HepG2 (cell line): ENCODE results near the gene PLA2G4C. TPM values are rescaled to one million over a fixed set of nuclear protein-coding genes. Genes with fewer than 3 reads are reported as not detected.

Source experiments
- ATAC-seq: fragments of 200-7000 bp; cut with Tn5 transposase; 3 replicates; pipeline ENCODE4 v1.9.1; 2020; ENCODE audit warnings: mild to moderate bottlenecking, moderate library complexity
- BruUV-seq: library from RNA; stranded (reverse); fragments of 400-500 nt; replicated peaks from 2 replicates; lab custom pipeline; 2021; lab: Mats Ljungman, UMichigan
- CTCF ChIA-PET: fragments of 300-600 bp; formaldehyde crosslinking; extraction: SDS; loops from one replicate; lab custom pipeline; 2021; ENCODE audit warnings: low total read pairs, inconsistent platforms, low intra/inter-chr PET ratio; lab: Yijun Ruan, JAX
- POLR2A ChIA-PET: fragments of 350-600 bp; sonication (Branson Sonifier 250); formaldehyde crosslinking; loops from one replicate; lab custom pipeline; 2020; ENCODE audit warnings: antibody characterized with exemption, inconsistent platforms; lab: Yijun Ruan, JAX
- DNase-seq: peaks from one replicate; pipeline ENCODE4 v3.0.0-alpha.2; 2015; ENCODE audit warnings: low spot score
- FAIRE-seq: peaks from 3 replicates; lab custom pipeline; 2011; peaks lifted over from hg19 to GRCh38; lab: Jason Lieb, UNC
- H2AFZ ChIP-seq: one replicate; pipeline ENCODE4 v1.6.1; 2011; ENCODE audit warnings: low read length, inconsistent platforms
- H3K27ac ChIP-seq: fragments of 300-600 bp; 3 replicates; pipeline ENCODE4 v1.8.0; 2011; ENCODE audit warnings: mixed run types, mild to moderate bottlenecking, mixed read lengths, low read length, inconsistent platforms; ENCODE audit not compliant: insufficient read depth; ENCODE audit errors: extremely low read length
- H3K27me3 ChIP-seq, 2 experiments: fragments of 200-600 bp in 1 of 2; 2 replicates in 1 of 2; 3 replicates in 1 of 2; pipeline versions ENCODE4 v1.6.0 to v1.8.0; 2011; ENCODE audit warnings: low read length in 2 of 2, mild to moderate bottlenecking in 2 of 2, moderate library complexity in 2 of 2, inconsistent platforms in 1 of 2; ENCODE audit not compliant: insufficient read depth in 2 of 2, control insufficient read depth in 1 of 2
- H3K36me3 ChIP-seq, 2 experiments: fragments of 200-600 bp in 1 of 2; replicated peaks in 1 of 2; 2 replicates in 1 of 2; 3 replicates in 1 of 2; pipeline versions ENCODE4 v1.5.1 to v1.8.0; 2011; ENCODE audit warnings: low read length in 2 of 2, inconsistent platforms in 1 of 2; ENCODE audit not compliant: insufficient read depth in 2 of 2, control insufficient read depth in 1 of 2
- H3K4me1 ChIP-seq: 2 replicates; pipeline ENCODE4 v1.5.1; 2012; ENCODE audit warnings: low read length, inconsistent platforms; ENCODE audit not compliant: insufficient read depth
- H3K4me2 ChIP-seq: 2 replicates; pipeline ENCODE4 v1.6.0; 2011; ENCODE audit warnings: low read depth, low read length, inconsistent platforms
- H3K4me3 ChIP-seq, 3 experiments: fragments of 200-600 bp in 1 of 3; sonication (generic), shearing (Covaris generic) in 1 of 3; replicated peaks in 1 of 3; 2 replicates each; pipeline ENCODE4 v1.5.1; 2011 to 2016; ENCODE audit warnings: low read length in 3 of 3, inconsistent platforms in 2 of 3, low read depth in 2 of 3, mild to moderate bottlenecking in 2 of 3, control low read depth in 1 of 3, mixed read lengths in 1 of 3; ENCODE audit not compliant: insufficient read depth in 1 of 3
- H3K79me2 ChIP-seq: one replicate; pipeline ENCODE4 v1.6.1; 2011; ENCODE audit warnings: low read length, inconsistent platforms; ENCODE audit not compliant: insufficient read depth
- H3K9ac ChIP-seq: 2 replicates; pipeline ENCODE4 v1.6.0; 2011; ENCODE audit warnings: mild to moderate bottlenecking, low read depth, low read length, inconsistent platforms; ENCODE audit not compliant: insufficient read depth
- H3K9me3 ChIP-seq: 2 replicates; pipeline ENCODE4 v1.5.1; 2012; ENCODE audit warnings: mild to moderate bottlenecking, low read length
- H4K20me1 ChIP-seq: 2 replicates; pipeline ENCODE4 v1.6.0; 2011; ENCODE audit warnings: inconsistent platforms, mild to moderate bottlenecking, low read length, moderate library complexity; ENCODE audit not compliant: insufficient read depth
- KIAA2018 ChIP-seq: sonication (generic); formaldehyde crosslinking; IDR thresholded peaks from 2 replicates; pipeline ENCODE4 v1.5.0; 2020; ENCODE audit warnings: mild to moderate bottlenecking, missing genetic modification reagents, borderline replicate concordance
- ZBTB33 ChIP-seq: sonication (generic); formaldehyde crosslinking; IDR thresholded peaks from 2 replicates; pipeline ENCODE4 v1.4.0; 2020; ENCODE audit warnings: missing genetic modification reagents
- ZNF816 ChIP-seq: sonication (generic); formaldehyde crosslinking; IDR thresholded peaks from 2 replicates; pipeline ENCODE4 v1.8.0; 2022; ENCODE audit warnings: missing genetic modification reagents, mild to moderate bottlenecking, borderline replicate concordance
- WGBS: methylation state at CpG from one replicate; pipeline ENCODE4 v1.1.6; 2017; ENCODE audit warnings: low lambda C conversion rate; 5-methylcytosine and 5-hydroxymethylcytosine counted together
- in situ Hi-C: cut with HindIII; loops from 2 replicates; pipeline ENCODE4 v1.10.0; 2017; ENCODE audit warnings: low pct_unique_long_range_greater_than_20kb; ENCODE audit not compliant: extremely low pct_ligation_motif_present
- intact Hi-C: fragments of 100-400 bp; cut with micrococcal nuclease; formaldehyde crosslinking; loops from one replicate; pipeline ENCODE4 v1.10.0; 2022; ENCODE audit not compliant: unreplicated experiment
- polyA plus RNA-seq, 8 experiments: library from polyadenylated mRNA; depleted of rRNA in 3 of 8; stranded (reverse) in 7 of 8; unstranded in 1 of 8; fragments of >200 nt; fragmentation: Illumina TruSeq in 4 of 8; extraction: Trizol in 4 of 8; gene quantifications; 2 replicates each; pipeline versions ENCODE4 v1.2.1 to v1.2.3, GENCODE V29; 2011 to 2016; ENCODE audit warnings: low read depth in 4 of 8, missing spikeins in 1 of 8, mixed read lengths in 1 of 8; ENCODE audit not compliant: insufficient read depth in 1 of 8
- total RNA-seq, 5 experiments: library from RNA; depleted of rRNA; stranded (reverse); fragments of >200 nt; fragmentation: Illumina TruSeq; extraction: Trizol; gene quantifications; 2 replicates each; pipeline ENCODE4 v1.2.3, GENCODE V29; 2016; ENCODE audit warnings: low read depth in 1 of 5

The PLA2G4C gene
- total and polyA plus RNA-seq, 2 of the 13 experiments (the other 11 are each of a cell fraction or from before 2014, with no cell fraction given) = 1.6 to 1.7 TPM

- H3K4me2 ChIP-seq = no peak overlapping the region
- H3K36me3 ChIP-seq = peaks cover 10 to 45% of the 10 kb centered on the region in 2 experiments; a peak in 4 of 5 replicates
- no peak overlapping the region for H3K27ac ChIP-seq
- H2AFZ ChIP-seq = no peak overlapping the region
- intact Hi-C loops = no loop called here
- BruUV-seq = no TSS peak
- ChIA-PET CTCF (no interaction called here), POLR2A (no interaction called here)
- in situ Hi-C loops = no loop called here
- ATAC-seq (no peak), DNase-seq (no peak), FAIRE-seq (no peak)
- no peak overlapping the region for H3K4me3 ChIP-seq
- no peaks in the 10 kb centered on the region for H3K4me1 ChIP-seq
- no peaks in the 10 kb centered on the region for H3K79me2 ChIP-seq
- no peaks in the 10 kb centered on the region for H3K9me3 ChIP-seq
- H4K20me1 ChIP-seq = no peaks in the 10 kb centered on the region
- no peak overlapping the region for H3K9ac ChIP-seq
- 98% methylated on average over 12 of the region's 12 CpGs for WGBS
- no peaks in the 10 kb centered on the region for H3K27me3 ChIP-seq
- TF ChIP-seq ZBTB33 (CRISPR knock-in tag) (peak; percentile 76), ZNF816 (CRISPR knock-in tag) (no peak)
These were observed 7.0 kb upstream of the PLA2G4C start for GRCh38 chr19:48117515-48118130.

- H2AFZ ChIP-seq = no peak overlapping the region
- intact Hi-C loops (no loop called here), in situ Hi-C loops (no loop called here)
- no peak for DNase-seq
- peaks cover 7% of the 10 kb centered on the region for H3K4me1 ChIP-seq
- peaks cover 6 to 17% of the 10 kb centered on the region in 2 experiments; a peak in 4 of 5 replicates for H3K36me3 ChIP-seq
- no TSS peak for BruUV-seq
- WGBS = 89% methylated on average over 10 of the region's 16 CpGs
- H3K27ac ChIP-seq = no peak overlapping the region
- no peak overlapping the region for H3K4me3 ChIP-seq
- no peaks in the 10 kb centered on the region; a peak in 1 of 5 replicates for H3K27me3 ChIP-seq
- no peak overlapping the region for H3K4me2 ChIP-seq
- H3K9ac ChIP-seq = no peak overlapping the region
- ChIA-PET POLR2A (no interaction called here), CTCF (no interaction called here)
- TF ChIP-seq KIAA2018 = no peak
- ATAC-seq = no peak
- H4K20me1 ChIP-seq = no peaks in the 10 kb centered on the region
- no peak for FAIRE-seq
- H3K79me2 ChIP-seq = no peaks in the 10 kb centered on the region
- H3K9me3 ChIP-seq = no peaks in the 10 kb centered on the region
These were observed 2.7 kb upstream of the PLA2G4C start for GRCh38 chr19:48113190-48113917.
